Adipose tissue (tissue), 3 donors: ENCODE data around the gene SPATS2L. TPM values are rescaled to one million over a fixed set of nuclear protein-coding genes. Genes with fewer than 3 reads are reported as not detected.

Source experiments
- H3K27ac ChIP-seq: one replicate; pipeline ENCODE4 v1.5.1; 2013; ENCODE audit warnings: low read depth, low read length
- WGBS, 3 donors: extraction: QIAGEN DNeasy Blood & Tissue Kit; methylation state at CpG; one replicate each; pipeline ENCODE4 v1.1.7; 2013; 5-methylcytosine and 5-hydroxymethylcytosine counted together
- polyA plus RNA-seq, 3 donors: library from polyadenylated mRNA; stranded (reverse); fragments of 200-250 nt; gene quantifications; one replicate each; pipeline ENCODE4 v1.2.3, GENCODE V29; 2013
- donor health status: healthy with polysubstance abuse.
- donor health status: Bipolar disorder and iron deficiency.
- donor health status: healthy.

The SPATS2L gene
- polyA plus RNA-seq, 3 donors = 27.5 to 59.9 (median 30.5) TPM

DNA sequence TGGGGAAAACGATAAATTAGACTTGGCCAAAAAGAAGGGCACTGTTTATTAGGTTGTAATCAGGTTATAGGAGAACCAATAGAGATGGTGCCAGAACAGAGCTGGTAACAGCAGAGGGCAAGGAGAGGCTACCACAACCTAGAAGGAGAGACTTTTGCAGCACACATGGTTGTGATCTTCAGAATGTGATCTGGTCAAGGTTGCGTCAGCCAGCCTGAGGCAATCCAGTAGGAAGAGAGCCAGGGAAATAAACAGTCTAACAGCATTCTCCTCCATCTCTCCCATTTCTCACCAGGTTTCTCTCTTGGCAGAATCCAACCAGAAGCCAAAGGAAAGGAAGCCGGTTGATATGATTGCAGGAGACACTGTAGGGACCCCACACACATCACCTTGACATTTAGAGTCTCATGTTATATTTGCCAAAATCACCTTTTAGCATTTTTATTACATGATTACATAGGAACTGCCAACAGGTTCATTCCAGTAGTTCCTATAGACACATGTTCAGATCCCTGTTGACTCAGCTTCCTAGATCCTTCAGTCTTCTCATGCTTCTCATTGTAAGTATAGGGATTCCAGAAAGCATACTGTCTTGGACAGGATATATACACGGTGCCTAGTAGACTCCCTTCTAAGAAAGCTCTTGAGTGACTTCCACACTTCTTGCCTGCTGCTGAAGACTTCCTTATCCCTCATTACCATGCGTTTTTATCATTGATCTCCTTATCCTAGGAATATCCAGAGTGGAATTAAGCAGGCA lies 17.6 kb upstream of the SPATS2L start:
- WGBS, 3 donors = 73 to 85% (median 78%) methylated on average over 5 of the region's 5 CpGs
- no peak overlapping the region for H3K27ac ChIP-seq

DNA sequence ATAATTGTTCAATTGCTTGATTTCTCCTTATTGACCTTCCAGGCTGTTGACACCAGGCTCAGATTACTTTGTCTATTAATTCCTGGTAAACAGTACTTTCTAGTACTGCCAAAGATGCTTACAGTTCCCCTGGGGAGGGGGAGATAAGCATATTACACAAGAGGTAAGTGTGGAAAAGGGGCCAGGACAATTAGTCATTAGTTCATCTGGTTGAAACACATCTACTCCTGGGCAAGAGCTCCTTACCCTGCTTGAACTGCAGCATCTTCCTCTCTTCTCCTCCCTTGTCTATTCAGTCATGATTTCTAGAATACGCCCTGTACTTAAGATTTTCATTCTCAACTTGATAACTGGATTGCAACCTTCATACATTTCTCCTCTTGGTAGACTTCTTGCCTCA lies 10.4 kb upstream of the SPATS2L start:
- 79 to 100% (median 96%) methylated on average over 1 of the region's 1 CpG for whole genome bisulfite sequencing, 3 donors

DNA sequence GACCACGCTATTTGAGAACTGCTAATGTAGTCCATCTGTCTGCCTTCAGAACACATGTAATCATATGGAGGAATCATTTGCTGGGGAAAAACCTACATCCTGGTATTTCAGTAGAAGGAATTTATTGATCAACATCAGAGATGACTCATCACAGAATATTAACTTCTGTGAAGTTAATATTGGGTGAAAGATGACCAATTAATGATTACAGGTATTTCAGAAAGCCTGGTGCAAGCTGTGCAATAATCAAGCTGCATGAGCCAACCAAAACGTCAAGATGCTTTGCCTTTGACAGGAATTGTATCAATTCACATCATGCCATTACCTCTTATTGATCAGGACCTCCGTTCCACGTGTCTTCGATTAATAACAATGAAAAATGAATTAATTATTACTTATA lies 9.4 kb upstream of the SPATS2L start:
- no peak overlapping the region for H3K27ac ChIP-seq
- 64 to 92% (median 85%) methylated on average over 5 of the region's 5 CpGs for WGBS, 3 donors

More for the DNA sequence above, 10.4 kb upstream of the SPATS2L start:
- no peak overlapping the region for H3K27ac ChIP-seq

DNA sequence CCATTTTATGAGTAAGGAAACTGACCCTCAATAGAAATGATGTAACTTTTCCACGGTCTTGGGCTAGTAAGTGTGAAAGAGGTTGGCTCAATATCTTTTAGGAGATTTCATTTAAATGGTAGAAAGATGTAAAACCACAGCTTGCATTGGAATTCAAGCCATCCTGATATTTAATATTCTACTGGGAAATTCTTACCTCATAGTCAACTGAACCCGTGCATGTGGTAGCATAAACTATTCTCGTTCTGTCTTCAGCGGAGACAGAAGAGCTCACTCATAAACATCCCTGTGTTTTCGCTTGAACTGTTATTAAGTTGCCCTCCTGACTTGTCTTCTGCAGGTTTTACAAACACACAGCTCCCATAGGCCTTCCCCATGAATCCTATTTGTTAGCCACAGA lies 8.5 kb upstream of the SPATS2L start:
- no peak overlapping the region for H3K27ac ChIP-seq
- WGBS, 3 donors = 83 to 87% (median 86%) methylated on average over 5 of the region's 5 CpGs

DNA sequence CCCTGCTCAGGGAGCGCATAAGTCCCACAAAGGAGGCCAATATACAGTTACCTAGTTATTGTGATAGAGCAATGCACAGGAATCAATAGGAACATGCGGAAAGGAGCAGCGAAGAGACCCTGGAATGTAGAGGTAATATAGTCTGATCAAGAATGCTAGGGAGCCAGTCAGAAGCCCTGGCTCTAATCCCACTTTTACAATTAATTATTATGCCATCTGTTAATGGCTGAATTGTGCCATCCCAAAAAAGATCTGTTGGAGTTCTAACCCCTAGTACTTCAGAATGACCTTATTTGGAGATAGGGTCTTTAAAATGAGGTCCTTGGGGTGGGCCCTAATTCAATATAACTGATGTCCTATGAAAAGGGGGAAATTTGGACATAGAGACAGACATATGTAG lies 7.7 kb upstream of the SPATS2L start:
- H3K27ac ChIP-seq = no peak overlapping the region
- 91 to 98% (median 98%) methylated on average over 3 of the region's 3 CpGs for WGBS, 3 donors

DNA sequence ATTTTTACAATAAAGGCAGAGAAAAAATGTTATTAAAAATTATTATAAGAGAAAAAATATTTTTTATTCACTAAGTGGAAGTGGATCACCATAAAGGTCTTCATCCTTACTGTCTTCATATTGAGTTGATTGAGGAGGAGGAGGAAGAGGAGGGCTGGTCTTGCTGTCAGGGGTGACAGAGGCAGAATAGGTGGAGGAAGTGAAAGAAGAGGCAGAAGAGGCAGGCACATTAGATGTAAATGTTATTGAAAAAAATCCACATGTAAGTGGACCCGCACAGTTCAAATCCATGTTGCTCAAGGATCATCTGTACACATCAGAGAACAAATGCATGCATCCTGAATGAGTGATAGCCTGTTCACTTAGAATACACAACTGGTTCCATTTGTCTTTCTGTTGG lies 6.4 kb upstream of the SPATS2L start:
- 92 to 100% (median 95%) methylated on average over 1 of the region's 1 CpG for WGBS, 3 donors
- no peak overlapping the region for H3K27ac ChIP-seq

DNA sequence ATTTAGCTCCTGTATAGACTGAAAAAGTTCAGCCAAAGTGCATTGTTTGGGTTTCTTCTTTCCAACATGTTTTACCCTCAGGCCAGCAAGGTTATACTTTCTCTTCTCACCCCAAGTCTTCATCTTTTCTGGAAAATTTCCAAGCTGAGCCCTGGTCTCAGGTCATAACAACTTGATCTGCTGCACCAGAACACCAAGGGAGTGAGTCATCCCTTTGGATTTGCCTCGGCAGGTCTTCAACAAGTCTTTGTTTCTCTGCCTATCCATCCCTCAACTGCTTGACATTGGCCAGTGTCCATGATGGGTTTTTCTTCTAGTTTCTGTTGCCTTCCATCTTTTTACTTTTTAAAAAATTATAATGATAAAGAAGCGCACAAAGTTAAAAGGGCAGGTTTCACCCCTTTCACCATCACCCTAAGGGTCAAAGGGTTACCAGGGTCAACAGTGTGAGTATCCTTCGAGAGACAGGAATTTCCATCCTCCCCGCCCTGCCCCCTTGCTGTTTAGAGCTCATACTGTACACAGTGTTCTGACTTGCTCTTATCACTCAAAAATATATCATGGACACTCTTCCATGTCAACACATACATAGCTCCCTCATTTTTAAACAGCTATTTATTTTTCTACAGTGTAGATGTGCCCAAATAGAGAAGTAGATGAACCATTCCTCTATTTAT lies 5.7 kb upstream of the SPATS2L start:
- 86 to 91% (median 88%) methylated on average over 4 of the region's 4 CpGs for WGBS, 3 donors
- H3K27ac ChIP-seq = no peak overlapping the region

DNA sequence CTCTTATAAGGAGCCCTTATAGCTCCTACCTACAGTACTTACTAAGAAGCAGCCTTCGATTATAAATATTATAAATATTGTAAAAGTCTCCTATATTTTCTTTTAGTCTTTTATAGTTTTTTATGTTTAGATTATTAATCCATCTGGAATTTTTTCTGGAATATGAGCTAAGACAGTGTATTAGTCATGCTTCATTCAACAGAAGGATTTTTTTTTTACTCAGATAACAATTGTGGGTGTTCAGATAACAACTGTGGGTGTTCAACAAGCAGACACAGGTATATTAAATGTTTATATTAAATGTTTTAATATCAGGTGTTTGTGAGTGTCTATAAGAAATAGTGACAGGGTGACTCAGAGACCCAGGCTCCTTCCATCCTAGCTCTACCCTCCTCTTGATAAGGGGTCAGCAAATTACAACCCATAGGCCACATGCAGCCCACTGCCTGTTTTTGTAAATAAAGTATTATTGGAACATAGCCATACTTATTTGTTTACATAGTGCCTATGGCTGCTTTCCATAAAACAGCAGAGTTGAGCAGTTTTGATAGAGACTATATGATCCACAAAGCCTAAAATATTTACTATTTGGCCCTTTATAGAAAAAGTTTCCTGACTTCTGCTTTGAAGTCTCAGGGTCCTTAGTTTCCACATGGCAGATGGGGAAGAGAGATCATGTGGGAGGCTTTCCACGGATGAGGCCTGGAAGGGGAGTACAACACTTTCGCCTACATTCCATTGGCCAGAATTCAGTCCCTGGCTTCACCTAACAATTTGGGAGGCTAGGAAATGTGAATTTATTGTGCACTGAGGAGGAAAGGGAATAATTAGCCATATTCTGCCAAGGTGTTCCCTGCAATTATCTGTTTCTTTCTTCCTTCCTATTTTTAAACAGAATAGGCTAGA lies 4.3 kb upstream of the SPATS2L start:
- no peak overlapping the region for H3K27ac ChIP-seq
- 71 to 89% (median 75%) methylated on average over 3 of the region's 3 CpGs for WGBS, 3 donors

DNA sequence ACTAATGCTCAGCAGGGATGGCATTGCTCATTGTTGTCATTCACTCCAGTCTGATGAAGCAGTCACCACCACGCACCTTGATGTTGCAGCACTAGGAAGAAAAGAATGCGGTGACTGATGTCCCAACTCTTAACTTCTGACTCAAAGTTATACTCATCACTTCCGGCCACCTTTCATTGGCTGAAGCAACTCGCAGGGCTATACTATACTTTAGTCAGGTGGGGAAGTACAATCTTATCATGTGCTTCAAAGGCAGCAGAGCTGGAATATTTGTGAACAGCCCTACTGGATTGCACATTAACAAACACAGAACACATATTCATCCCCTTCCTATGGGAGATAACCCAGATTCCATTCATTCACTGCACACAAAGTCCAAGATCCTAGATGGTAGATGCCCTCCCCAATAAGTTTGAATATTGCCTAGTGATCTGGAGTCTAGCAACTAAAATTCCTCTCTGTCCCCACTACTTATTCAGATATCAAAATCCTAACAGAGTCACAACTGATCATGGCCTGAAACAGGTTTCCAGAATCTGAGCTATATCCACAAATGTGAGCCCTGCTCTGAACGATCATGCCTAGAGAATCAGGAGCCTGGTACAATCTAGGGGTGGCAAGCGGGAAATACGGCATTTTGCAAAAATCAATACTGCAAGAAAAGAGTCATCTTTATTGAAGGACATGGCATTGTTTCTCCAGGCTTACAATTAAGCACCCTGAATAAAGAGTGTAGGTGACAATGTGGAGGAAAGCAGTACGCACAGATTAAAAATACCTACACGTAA lies 3.4 kb upstream of the SPATS2L start:
- WGBS, 3 donors = 76 to 84% (median 81%) methylated on average over 9 of the region's 9 CpGs
- H3K27ac ChIP-seq = no peak overlapping the region

DNA sequence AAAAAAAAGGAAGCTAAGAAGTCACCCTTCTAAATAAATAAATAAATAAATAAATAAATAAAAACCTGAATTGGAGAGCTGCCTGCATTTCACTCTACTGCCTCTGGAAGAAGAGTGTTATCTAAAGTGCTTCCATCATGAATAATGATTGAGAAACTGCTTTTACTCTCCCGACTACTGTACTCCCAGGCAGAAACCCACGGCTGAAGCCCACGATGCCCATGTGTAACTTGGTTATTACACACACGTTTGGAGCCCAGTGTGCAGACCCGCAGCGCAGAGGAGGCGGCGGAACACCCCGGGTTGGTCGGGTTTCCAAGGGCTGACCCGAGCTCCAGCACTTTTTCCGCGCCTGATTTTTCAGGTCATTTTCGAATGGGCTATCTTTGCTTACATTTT lies 697 bp upstream of the SPATS2L start:
- H3K27ac ChIP-seq = no peak overlapping the region
- 0 to 2% (median 1%) methylated on average over 14 of the region's 14 CpGs for WGBS, 3 donors

DNA sequence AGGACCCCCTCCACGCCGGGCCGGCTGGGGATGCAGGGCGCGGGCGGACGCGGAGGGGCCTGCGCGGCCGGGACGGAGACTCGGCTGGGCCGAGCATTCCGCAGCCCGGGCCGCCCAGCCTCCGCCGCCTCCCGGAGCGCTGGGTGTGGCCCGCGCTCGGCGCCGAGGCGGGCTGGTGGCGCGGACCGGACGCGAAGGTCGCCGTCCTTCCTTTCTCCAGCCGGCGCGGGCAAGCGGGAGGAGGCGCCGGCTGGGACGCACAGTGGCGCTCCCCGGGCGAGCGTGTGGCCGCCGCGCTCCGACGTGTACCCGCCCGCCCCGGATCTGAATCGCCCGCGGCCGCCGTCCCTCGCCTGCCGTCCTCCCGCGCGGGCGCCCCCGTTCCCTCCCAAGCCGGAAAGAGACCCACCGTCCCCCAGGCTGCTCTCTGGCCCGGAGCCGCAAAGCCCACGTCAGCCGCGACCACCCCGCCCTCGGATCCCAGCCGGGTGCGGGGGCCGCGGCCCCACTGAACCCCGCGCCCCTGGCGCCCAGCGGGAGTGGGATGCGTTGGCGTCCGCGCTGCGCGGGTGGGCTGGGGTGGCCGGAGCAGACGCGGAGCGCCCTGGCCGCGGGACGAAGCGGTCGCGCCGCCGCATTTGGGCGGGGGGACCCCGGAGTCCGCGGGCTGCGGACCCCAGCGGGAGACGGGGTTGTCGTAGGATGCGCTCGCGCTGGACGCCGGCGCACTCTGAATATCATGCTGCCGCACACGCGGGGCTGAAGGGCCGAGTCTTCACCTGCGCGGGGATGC lies 634 bp downstream of the SPATS2L start:
- H3K27ac ChIP-seq = peak overlapping the region; percentile 44
- WGBS, 3 donors = 0 to 1% (median 0%) methylated on average over 68 to 120 of the region's 120 CpGs

DNA sequence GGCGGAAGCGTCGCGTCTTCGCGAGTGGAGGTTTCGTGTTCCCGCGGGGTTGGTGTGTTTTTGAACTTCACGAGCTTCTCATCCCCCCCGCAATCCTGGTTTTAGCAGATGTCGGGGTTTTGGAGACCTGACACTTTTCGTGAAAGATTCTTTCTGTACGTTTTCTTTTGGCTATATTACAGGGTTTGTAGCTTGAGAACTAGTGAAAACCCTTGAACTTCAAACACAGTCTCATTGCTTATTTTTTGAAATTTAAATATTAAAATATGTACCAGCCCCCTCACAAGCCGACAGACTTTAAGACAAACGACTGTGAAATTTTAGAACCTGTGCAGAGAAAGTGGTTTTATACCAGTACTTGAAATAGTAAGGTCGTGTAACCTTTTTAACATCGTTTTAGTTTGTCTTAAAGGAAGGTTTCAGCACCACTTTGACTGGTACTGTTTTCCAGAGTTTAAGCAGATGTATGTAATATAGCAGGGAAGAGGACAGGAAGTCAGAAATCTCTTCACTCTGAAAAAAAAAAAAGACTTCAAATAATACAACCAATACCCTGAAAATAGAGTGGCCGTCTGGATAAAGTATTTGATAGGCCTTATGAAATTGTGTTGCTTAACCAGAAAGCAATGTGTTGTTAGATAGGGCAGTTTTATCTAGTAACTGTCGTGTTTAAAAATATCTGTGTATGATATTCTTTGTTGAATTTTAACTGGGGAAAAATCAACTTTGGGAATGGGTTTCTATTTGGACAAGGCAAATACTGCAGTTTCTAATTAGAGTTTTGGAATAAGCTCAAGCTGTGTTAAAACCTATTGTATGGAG lies 1.4 kb downstream of the SPATS2L start:
- H3K27ac ChIP-seq = peak overlapping the region; percentile 48
- 4 to 6% (median 5%) methylated on average over 20 of the region's 20 CpGs for WGBS, 3 donors

DNA sequence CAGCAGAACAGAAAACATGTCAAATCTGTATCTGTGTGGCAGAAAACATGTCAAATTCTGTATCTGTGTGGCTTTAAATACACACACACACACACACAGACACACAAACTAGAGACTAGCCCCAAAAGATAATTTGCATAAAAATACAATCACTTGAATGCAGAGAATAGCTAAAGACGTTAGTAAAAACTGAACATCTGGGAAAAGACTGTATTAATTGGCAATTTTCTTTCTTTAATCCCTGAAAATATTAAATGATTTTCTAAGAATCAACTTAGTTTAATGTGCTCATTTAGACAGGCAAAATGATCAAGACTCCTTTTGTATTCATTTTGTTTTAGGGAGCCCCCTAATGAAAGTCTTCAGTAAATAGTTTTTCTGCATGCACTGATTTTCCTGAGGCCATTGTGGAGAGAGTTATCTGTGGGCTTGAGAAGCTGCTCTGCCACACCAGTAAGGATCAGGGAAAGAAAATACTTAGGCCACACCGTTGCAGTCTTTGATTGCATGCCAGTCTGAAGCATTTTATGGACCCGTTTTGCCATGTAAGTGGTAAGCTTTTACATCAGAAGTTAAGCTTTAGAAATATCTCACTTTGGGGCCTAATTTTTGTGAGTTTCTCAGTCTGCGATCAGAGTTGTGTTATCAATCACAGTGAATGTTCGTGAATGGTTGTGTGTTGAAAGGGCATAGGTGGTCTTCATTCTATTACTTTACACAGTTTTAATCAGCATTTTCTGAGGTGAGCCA lies 2.2 kb downstream of the SPATS2L start:
- 43 to 65% (median 62%) methylated on average over 5 of the region's 5 CpGs for WGBS, 3 donors
- peak overlapping the region; percentile 48 for H3K27ac ChIP-seq

DNA sequence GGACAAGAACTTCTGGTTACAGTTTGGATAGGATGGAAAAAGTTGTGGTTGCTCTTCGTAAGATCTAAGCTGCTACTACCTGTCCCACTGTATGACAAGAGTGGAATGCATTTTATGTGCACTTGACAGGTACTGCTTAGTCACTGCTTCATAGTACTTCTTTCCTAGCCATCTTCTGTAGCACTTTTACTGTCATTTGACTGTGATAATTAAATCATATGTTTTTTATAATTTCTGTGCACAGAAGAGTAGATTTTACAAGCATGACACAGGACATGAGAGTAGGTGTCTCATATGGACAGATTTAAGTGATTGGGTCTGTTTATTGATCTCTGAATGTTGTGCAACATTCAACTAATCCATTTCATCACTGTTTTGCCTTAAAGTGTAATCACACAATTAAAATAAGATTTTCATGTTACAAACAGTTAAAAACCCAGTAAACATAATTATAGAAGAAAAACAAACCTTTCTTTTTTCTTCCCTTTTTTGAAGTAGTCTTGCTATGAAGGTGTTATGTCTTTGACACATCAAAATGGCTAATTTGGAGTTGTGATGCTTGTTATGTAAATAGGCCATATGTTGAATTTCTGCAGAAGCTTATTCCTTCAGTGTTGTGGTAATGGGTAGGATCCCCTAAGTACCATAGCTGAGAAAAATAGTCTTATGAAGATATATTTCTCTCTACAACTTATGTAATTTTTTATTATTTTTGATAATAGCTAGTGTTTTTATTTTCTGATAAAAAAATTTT lies 3.0 kb downstream of the SPATS2L start:
- 84 to 96% (median 93%) methylated on average over 1 of the region's 1 CpG for WGBS, 3 donors
- no peak overlapping the region for H3K27ac ChIP-seq

DNA sequence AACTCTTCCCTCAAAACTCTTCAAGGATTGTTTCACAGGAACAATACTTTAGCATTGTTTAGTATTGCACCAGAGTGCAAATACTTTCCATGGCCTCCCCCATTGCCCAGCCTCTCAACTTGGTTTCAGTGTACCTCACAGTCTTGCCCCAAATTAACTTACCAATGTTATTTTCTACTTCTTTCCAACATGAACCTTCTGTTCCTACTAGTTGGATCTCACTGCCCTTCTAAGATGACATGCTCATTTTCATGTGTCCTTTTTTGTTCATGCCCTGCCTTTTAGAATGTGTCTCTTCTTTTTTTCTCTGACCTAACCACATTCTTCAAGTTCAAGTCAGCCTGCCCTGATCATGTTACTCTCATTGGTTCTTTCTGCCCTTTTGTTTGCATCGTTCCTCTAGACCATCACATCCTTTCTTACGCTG lies 4.1 kb downstream of the SPATS2L start:
- WGBS, 3 donors = 90 to 96% (median 95%) methylated on average over 2 of the region's 2 CpGs
- no peak overlapping the region for H3K27ac ChIP-seq
